NB4 (cell line): Measurements from ENCODE around the gene FTCD.

Source experiments
- MYC ChIP-seq: IDR thresholded peaks from 2 replicates; pipeline ENCODE4 v1.6.1; 2011; ENCODE audit warnings: low read depth, low read length
- TF ChIP-seq, protein P1 (sequence below): IDR thresholded peaks from one replicate; pipeline ENCODE4 v1.5.1; 2012; ENCODE audit warnings: low read depth, low read length

GRCh38 chr21:46126309-46127238, 28.8 kb downstream of the FTCD start:
- no peak for TF ChIP-seq MYC
- TF ChIP-seq, protein P1, sequence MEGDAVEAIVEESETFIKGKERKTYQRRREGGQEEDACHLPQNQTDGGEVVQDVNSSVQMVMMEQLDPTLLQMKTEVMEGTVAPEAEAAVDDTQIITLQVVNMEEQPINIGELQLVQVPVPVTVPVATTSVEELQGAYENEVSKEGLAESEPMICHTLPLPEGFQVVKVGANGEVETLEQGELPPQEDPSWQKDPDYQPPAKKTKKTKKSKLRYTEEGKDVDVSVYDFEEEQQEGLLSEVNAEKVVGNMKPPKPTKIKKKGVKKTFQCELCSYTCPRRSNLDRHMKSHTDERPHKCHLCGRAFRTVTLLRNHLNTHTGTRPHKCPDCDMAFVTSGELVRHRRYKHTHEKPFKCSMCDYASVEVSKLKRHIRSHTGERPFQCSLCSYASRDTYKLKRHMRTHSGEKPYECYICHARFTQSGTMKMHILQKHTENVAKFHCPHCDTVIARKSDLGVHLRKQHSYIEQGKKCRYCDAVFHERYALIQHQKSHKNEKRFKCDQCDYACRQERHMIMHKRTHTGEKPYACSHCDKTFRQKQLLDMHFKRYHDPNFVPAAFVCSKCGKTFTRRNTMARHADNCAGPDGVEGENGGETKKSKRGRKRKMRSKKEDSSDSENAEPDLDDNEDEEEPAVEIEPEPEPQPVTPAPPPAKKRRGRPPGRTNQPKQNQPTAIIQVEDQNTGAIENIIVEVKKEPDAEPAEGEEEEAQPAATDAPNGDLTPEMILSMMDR = no peak
